Glutamatergic neuron (in vitro differentiated cells): ENCODE data around the gene TAF11L12. TPM values are rescaled to one million over a fixed set of nuclear protein-coding genes. Genes with fewer than 3 reads are reported as not detected.
A peak's percentile ranks its signal among the peaks of the same experiment; 100 is the strongest.
"Not testable (repeated sequence)": the region's sequence is repeated elsewhere in the genome, so short reads cannot be mapped to it uniquely, and the experiment has no call there.

ENCODE experiments used
- DNase-seq: peaks from one replicate; pipeline ENCODE4 v3.0.0; 2022
- H3K27ac Mint-ChIP-seq: one replicate; pipeline ENCODE4 v1.8.0; 2020; ENCODE audit warnings: mild to moderate bottlenecking, mixed read lengths, inconsistent platforms; ENCODE audit not compliant: unreplicated experiment
- H3K27me3 Mint-ChIP-seq: one replicate; pipeline ENCODE4 v1.8.0; 2020; ENCODE audit warnings: mild to moderate bottlenecking, moderate library complexity, mixed read lengths, inconsistent platforms; ENCODE audit not compliant: unreplicated experiment
- H3K36me3 Mint-ChIP-seq: one replicate; pipeline ENCODE4 v1.8.0; 2020; ENCODE audit warnings: mild to moderate bottlenecking, mixed read lengths, inconsistent platforms; ENCODE audit not compliant: unreplicated experiment
- H3K4me1 Mint-ChIP-seq: one replicate; pipeline ENCODE4 v1.8.0; 2020; ENCODE audit warnings: mild to moderate bottlenecking, low read depth, mixed read lengths, inconsistent platforms; ENCODE audit not compliant: unreplicated experiment
- H3K4me3 Mint-ChIP-seq: one replicate; pipeline ENCODE4 v1.8.0; 2020; ENCODE audit warnings: mild to moderate bottlenecking, mixed read lengths, inconsistent platforms; ENCODE audit not compliant: unreplicated experiment
- H3K9me3 Mint-ChIP-seq: one replicate; pipeline ENCODE4 v1.8.0; 2020; ENCODE audit warnings: mild to moderate bottlenecking, moderate library complexity, mixed read lengths, inconsistent platforms; ENCODE audit not compliant: unreplicated experiment
- CTCF ChIP-seq: fragments of 200-600 bp; sonication (generic); IDR thresholded peaks from one replicate; pipeline ENCODE4 v1.5.0; 2021; ENCODE audit not compliant: partially characterized antibody, unreplicated experiment
- total RNA-seq: library from RNA; stranded (reverse); fragmentation: NEBNext Ultra II Directional; extraction: Animal tissue kit (Norgen Biotek cat#: 25700); gene quantifications from one replicate; pipeline ENCODE4 v1.2.1, GENCODE V29; 2021; ENCODE audit not compliant: unreplicated experiment

TAF11L12 gene
- total RNA-seq, 1 donor from 2014 or later = 2.4 TPM

- Mint-ChIP-seq H3K36me3 (peaks cover 9% of the 10 kb centered on the region), H3K9me3 (peaks cover 6% of the 10 kb centered on the region), H3K27ac (peak overlapping the region; percentile 56), H3K27me3 (peaks cover 8% of the 10 kb centered on the region), H3K4me3 (peak overlapping the region; percentile 38), H3K4me1 (peaks cover 17% of the 10 kb centered on the region)
- TF ChIP-seq CTCF = no peak
- no peak for DNase-seq
Observed at GRCh38 chr5:17614872-17615605, 4.8 kb downstream of the TAF11L12 start.

GRCh38 chr5:17619354-17619753 lies 9.2 kb downstream of the TAF11L12 start:
- H3K9me3 Mint-ChIP-seq = no peaks in the 10 kb centered on the region
- no peak overlapping the region for H3K27ac Mint-ChIP-seq
- H3K27me3 Mint-ChIP-seq = peaks cover 1% of the 10 kb centered on the region
- H3K4me3 Mint-ChIP-seq = no peak overlapping the region
- H3K4me1 Mint-ChIP-seq = peaks cover 8% of the 10 kb centered on the region
- H3K36me3 Mint-ChIP-seq = peaks cover 5% of the 10 kb centered on the region
- no peak for DNase-seq
- TF ChIP-seq CTCF = no peak

- DNase-seq = no peak
- no peak overlapping the region for H3K4me3 Mint-ChIP-seq
- no peak overlapping the region for H3K27ac Mint-ChIP-seq
- peaks cover 1% of the 10 kb centered on the region for H3K27me3 Mint-ChIP-seq
- H3K4me1 Mint-ChIP-seq = peaks cover 1% of the 10 kb centered on the region
- no peaks in the 10 kb centered on the region for H3K9me3 Mint-ChIP-seq
- peak; percentile 56 for TF ChIP-seq CTCF
- H3K36me3 Mint-ChIP-seq = peaks cover 5% of the 10 kb centered on the region
Observed at GRCh38 chr5:17620627-17621026, 10.4 kb downstream of the TAF11L12 start.

GRCh38 chr5:17625686-17626085 lies 15.5 kb downstream of the TAF11L12 start:
- Mint-ChIP-seq H3K27me3 (peaks cover 3% of the 10 kb centered on the region), H3K4me3 (no peak overlapping the region), H3K4me1 (peaks cover 7% of the 10 kb centered on the region), H3K36me3 (no peaks in the 10 kb centered on the region), H3K27ac (peak overlapping the region; percentile 55), H3K9me3 (peaks cover 3% of the 10 kb centered on the region)
- no peak for DNase-seq
- no peak for TF ChIP-seq CTCF

- H3K9me3 Mint-ChIP-seq, H3K27me3 Mint-ChIP-seq, H3K27ac Mint-ChIP-seq, H3K36me3 Mint-ChIP-seq, DNase-seq, H3K4me3 Mint-ChIP-seq, H3K4me1 Mint-ChIP-seq: not testable (repeated sequence)
Observed at GRCh38 chr5:17631788-17632187, 21.6 kb downstream of the TAF11L12 start, which contains the start of gene TAF11L13. TAF11L13 (plus strand) TSS chr5:17632088.
